ENCODE data around the gene SLC7A7. TPM values are rescaled to one million over a fixed set of nuclear protein-coding genes. Genes with fewer than 3 reads are reported as not detected.

The SLC7A7 gene
- total and polyA plus RNA-seq, 10 of the 15 experiments (the other 5 are each of a cell fraction or from before 2014, with no cell fraction given), result 27.8 to 79.2 (median 50.8) TPM

DNA sequence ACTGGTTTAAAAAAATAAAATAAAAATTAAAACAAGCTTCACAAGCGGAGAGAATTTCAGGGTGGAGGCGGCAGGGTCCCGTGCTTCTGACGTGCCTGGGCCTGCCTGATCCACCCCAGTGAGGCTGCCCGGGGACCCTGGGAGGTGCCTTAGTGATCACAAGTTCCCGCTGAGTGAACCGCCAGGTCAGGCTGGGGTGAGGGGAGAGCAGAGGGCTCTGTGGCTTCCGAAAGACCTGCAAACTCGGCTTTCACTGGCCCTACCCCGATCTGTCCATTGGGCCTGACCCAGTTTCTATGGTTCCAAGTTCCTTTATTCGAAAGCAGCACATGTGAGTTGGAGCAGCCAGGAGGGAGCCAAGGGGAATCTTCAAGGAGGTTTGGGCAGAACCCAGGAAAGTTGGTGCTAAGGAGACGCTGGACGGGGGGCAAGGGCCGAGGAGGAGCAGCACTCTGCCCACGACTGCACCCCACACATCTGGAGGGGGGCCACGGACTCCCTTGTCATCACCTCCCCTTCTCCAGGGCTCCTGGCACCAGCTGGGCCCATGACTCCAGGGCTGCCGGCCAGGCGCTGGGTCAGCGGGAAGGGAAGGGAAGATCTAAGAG is 34.1 kb upstream of the SLC7A7 start:
- ChIA-PET SMC1A (ENCODE audit: uncharacterized antibody, unreplicated experiment) (interaction anchor here (1.2 to 7.3 kb wide), 6 partner anchors 26 to 278 kb away, joined by 4 to 104 read pairs (median 28); partner anchors contain the start of gene OXA1L), RAD21 (ENCODE audit: unreplicated experiment) (interaction anchor here (0.8 to 9.4 kb wide), 5 partner anchors 11 to 279 kb away, joined by 4 to 130 read pairs (median 7); no protein-coding TSS in a partner anchor), POLR2A (no interaction called here), CTCF (interaction anchor here (0.5 to 10.0 kb wide), 9 partner anchors 20 to 458 kb away, joined by 3 to 324 read pairs (median 9); partner anchors contain the start of genes MRPL52 and SLC7A7)
- ATAC-seq (no peak), FAIRE-seq (no peak), DNase-seq (ENCODE audit: low read depth, low spot score) (no peak)
- Histone ChIP-seq H2AFZ (ENCODE audit: control insufficient read depth, low read depth, low read length) (no peak overlapping the region), H3K27me3 (replicated peaks in 1 of 2; ENCODE audit: control insufficient read depth in 2 of 2, insufficient read depth in 2 of 2, low read length in 1 of 2) (no peaks in the 10 kb centered on the region), H3K79me2 (ENCODE audit: control insufficient read depth, insufficient read depth, low read length) (no peaks in the 10 kb centered on the region), H4K20me1 (ENCODE audit: control insufficient read depth, insufficient read depth) (no peaks in the 10 kb centered on the region), H3K4me2 (ENCODE audit: control insufficient read depth, insufficient read depth) (no peak overlapping the region), H3K9me3 (replicated peaks; ENCODE audit: control insufficient read depth, insufficient read depth, low read length) (no peaks in the 10 kb centered on the region), H3K36me3 (ENCODE audit: control insufficient read depth in 2 of 2, insufficient read depth in 2 of 2, low read length in 1 of 2) (no peaks in the 10 kb centered on the region), H3K27ac (ENCODE audit: control insufficient read depth, insufficient read depth) (no peak overlapping the region), H3K4me3 (no peak overlapping the region), H3K9ac (ENCODE audit: control insufficient read depth, insufficient read depth, low read length) (no peak overlapping the region), H3K4me1 (ENCODE audit: control insufficient read depth, insufficient read depth, low read length) (peaks cover 18% of the 10 kb centered on the region)
- 81% methylated on average over 19 of the region's 19 CpGs for WGBS (ENCODE audit: insufficient coverage, insufficient replicate concordance, low lambda C conversion rate, missing lambda C conversion rate)
- in situ Hi-C loops (cut with MboI), result loop anchor here (5.0 to 10.0 kb wide), 2 partner anchors 72 to 535 kb away; no protein-coding TSS in a partner anchor
- intact Hi-C loops (cut with micrococcal nuclease; ENCODE audit: unreplicated experiment), result no loop called here
- BruUV-seq (replicated peaks), result no TSS peak
- TF ChIP-seq, protein P1, sequence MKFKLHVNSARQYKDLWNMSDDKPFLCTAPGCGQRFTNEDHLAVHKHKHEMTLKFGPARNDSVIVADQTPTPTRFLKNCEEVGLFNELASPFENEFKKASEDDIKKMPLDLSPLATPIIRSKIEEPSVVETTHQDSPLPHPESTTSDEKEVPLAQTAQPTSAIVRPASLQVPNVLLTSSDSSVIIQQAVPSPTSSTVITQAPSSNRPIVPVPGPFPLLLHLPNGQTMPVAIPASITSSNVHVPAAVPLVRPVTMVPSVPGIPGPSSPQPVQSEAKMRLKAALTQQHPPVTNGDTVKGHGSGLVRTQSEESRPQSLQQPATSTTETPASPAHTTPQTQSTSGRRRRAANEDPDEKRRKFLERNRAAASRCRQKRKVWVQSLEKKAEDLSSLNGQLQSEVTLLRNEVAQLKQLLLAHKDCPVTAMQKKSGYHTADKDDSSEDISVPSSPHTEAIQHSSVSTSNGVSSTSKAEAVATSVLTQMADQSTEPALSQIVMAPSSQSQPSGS (IDR thresholded peaks at IDR 0.05; ENCODE audit: low read length), result no peak
- TF ChIP-seq, protein P2, sequence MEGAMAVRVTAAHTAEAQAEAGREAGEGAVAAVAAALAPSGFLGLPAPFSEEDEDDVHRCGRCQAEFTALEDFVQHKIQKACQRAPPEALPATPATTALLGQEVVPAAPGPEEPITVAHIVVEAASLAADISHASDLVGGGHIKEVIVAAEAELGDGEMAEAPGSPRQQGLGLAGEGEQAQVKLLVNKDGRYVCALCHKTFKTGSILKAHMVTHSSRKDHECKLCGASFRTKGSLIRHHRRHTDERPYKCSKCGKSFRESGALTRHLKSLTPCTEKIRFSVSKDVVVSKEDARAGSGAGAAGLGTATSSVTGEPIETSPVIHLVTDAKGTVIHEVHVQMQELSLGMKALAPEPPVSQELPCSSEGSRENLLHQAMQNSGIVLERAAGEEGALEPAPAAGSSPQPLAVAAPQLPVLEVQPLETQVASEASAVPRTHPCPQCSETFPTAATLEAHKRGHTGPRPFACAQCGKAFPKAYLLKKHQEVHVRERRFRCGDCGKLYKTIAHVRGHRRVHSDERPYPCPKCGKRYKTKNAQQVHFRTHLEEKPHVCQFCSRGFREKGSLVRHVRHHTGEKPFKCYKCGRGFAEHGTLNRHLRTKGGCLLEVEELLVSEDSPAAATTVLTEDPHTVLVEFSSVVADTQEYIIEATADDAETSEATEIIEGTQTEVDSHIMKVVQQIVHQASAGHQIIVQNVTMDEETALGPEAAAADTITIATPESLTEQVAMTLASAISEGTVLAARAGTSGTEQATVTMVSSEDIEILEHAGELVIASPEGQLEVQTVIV (IDR thresholded peaks at IDR 0.05; ENCODE audit: borderline replicate concordance, partially characterized antibody), result no peak
- TF ChIP-seq JUND (IDR thresholded peaks at IDR 0.05; ENCODE audit: low read depth, low read length) (no peak), MYC (IDR thresholded peaks at IDR 0.05; ENCODE audit: insufficient read depth, insufficient read length, insufficient replicate concordance, low read length, severe bottlenecking) (no peak), POLR2A (IDR thresholded peaks at IDR 0.05; ENCODE audit: low read depth, low read length) (no peak), RFX5 (IDR thresholded peaks at IDR 0.05; ENCODE audit: low read depth, low read length) (no peak), CBFB (IDR thresholded peaks at IDR 0.05; ENCODE audit: low read depth) (no peak), RB1 (IDR thresholded peaks at IDR 0.05; ENCODE audit: borderline replicate concordance) (no peak), ZZZ3 (IDR thresholded peaks at IDR 0.05; ENCODE audit: control insufficient read depth, insufficient read length, low read depth) (no peak), SMAD1 (IDR thresholded peaks at IDR 0.05; ENCODE audit: low read depth, partially characterized antibody) (no peak), FOXK2 (IDR thresholded peaks at IDR 0.05) (no peak), SUPT20H (IDR thresholded peaks at IDR 0.05; ENCODE audit: borderline replicate concordance, control insufficient read depth, low read depth, low read length) (no peak)
- TF ChIP-seq, protein P3, sequence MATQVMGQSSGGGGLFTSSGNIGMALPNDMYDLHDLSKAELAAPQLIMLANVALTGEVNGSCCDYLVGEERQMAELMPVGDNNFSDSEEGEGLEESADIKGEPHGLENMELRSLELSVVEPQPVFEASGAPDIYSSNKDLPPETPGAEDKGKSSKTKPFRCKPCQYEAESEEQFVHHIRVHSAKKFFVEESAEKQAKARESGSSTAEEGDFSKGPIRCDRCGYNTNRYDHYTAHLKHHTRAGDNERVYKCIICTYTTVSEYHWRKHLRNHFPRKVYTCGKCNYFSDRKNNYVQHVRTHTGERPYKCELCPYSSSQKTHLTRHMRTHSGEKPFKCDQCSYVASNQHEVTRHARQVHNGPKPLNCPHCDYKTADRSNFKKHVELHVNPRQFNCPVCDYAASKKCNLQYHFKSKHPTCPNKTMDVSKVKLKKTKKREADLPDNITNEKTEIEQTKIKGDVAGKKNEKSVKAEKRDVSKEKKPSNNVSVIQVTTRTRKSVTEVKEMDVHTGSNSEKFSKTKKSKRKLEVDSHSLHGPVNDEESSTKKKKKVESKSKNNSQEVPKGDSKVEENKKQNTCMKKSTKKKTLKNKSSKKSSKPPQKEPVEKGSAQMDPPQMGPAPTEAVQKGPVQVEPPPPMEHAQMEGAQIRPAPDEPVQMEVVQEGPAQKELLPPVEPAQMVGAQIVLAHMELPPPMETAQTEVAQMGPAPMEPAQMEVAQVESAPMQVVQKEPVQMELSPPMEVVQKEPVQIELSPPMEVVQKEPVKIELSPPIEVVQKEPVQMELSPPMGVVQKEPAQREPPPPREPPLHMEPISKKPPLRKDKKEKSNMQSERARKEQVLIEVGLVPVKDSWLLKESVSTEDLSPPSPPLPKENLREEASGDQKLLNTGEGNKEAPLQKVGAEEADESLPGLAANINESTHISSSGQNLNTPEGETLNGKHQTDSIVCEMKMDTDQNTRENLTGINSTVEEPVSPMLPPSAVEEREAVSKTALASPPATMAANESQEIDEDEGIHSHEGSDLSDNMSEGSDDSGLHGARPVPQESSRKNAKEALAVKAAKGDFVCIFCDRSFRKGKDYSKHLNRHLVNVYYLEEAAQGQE (IDR thresholded peaks at IDR 0.05; ENCODE audit: low read depth, low read length), result no peak
- TF ChIP-seq, protein P4, sequence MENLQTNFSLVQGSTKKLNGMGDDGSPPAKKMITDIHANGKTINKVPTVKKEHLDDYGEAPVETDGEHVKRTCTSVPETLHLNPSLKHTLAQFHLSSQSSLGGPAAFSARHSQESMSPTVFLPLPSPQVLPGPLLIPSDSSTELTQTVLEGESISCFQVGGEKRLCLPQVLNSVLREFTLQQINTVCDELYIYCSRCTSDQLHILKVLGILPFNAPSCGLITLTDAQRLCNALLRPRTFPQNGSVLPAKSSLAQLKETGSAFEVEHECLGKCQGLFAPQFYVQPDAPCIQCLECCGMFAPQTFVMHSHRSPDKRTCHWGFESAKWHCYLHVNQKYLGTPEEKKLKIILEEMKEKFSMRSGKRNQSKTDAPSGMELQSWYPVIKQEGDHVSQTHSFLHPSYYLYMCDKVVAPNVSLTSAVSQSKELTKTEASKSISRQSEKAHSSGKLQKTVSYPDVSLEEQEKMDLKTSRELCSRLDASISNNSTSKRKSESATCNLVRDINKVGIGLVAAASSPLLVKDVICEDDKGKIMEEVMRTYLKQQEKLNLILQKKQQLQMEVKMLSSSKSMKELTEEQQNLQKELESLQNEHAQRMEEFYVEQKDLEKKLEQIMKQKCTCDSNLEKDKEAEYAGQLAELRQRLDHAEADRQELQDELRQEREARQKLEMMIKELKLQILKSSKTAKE (IDR thresholded peaks at IDR 0.05; ENCODE audit: low read depth, poor library complexity, severe bottlenecking), result no peak

Measured in GM12878 (cell line).